Naive B cell (primary cell): ENCODE data around the gene TMEM117. TPM values are rescaled to one million over a fixed set of nuclear protein-coding genes. Genes with fewer than 3 reads are reported as not detected.
A peak's percentile ranks its signal among the peaks of the same experiment; 100 is the strongest.

Experiments used
- ATAC-seq, 2 donors: fragments of 150-1000 bp; cut with Tn5 transposase; 2 replicates each; pipeline ENCODE4 v1.10.0; 2021; ENCODE audit warnings: low read depth in 2 of 2, mild to moderate bottlenecking in 2 of 2, moderate library complexity in 2 of 2
- DNase-seq: peaks from one replicate; pipeline ENCODE4 v3.0.0; 2022
- H3K27ac Mint-ChIP-seq, 6 donors: one replicate each; pipeline ENCODE4 v1.8.0; 2020 to 2022; ENCODE audit warnings: mild to moderate bottlenecking in 6 of 6, mixed read lengths in 6 of 6, moderate library complexity in 5 of 6, inconsistent platforms in 2 of 6
- H3K27me3 Mint-ChIP-seq, 3 donors: one replicate each; pipeline ENCODE4 v1.8.0; 2021 to 2022; ENCODE audit warnings: mixed read lengths in 3 of 3, mild to moderate bottlenecking in 1 of 3
- H3K36me3 Mint-ChIP-seq, 2 donors: one replicate each; pipeline ENCODE4 v1.8.0; 2020 to 2022; ENCODE audit warnings: mixed read lengths in 2 of 2, inconsistent platforms in 1 of 2, mild to moderate bottlenecking in 1 of 2
- H3K4me1 Mint-ChIP-seq, 3 donors: one replicate each; pipeline ENCODE4 v1.8.0; 2020 to 2022; ENCODE audit warnings: mixed read lengths in 3 of 3, inconsistent platforms in 1 of 3, mild to moderate bottlenecking in 1 of 3, moderate library complexity in 1 of 3
- H3K4me3 Mint-ChIP-seq, 8 donors: one replicate each; pipeline ENCODE4 v1.8.0; 2020 to 2022; ENCODE audit warnings: mild to moderate bottlenecking in 8 of 8, mixed read lengths in 8 of 8, moderate library complexity in 8 of 8, inconsistent platforms in 2 of 8
- H3K9me3 Mint-ChIP-seq, 7 donors: one replicate each; pipeline ENCODE4 v1.8.0; 2020 to 2022; ENCODE audit warnings: mixed read lengths in 7 of 7, mild to moderate bottlenecking in 5 of 7, inconsistent platforms in 2 of 7, moderate library complexity in 1 of 7
- polyA plus RNA-seq, 6 donors: library from polyadenylated mRNA; unstranded; fragments of 300-500 nt; fragmentation: Illumina TruSeq; gene quantifications; one replicate each; pipeline ENCODE4 v1.2.3, GENCODE V29; 2021; ENCODE audit warnings: low read depth in 6 of 6

The TMEM117 gene
- polyA plus RNA-seq, 6 donors from 2014 or later: 5.2 to 9.8 (median 5.3) TPM

DNA sequence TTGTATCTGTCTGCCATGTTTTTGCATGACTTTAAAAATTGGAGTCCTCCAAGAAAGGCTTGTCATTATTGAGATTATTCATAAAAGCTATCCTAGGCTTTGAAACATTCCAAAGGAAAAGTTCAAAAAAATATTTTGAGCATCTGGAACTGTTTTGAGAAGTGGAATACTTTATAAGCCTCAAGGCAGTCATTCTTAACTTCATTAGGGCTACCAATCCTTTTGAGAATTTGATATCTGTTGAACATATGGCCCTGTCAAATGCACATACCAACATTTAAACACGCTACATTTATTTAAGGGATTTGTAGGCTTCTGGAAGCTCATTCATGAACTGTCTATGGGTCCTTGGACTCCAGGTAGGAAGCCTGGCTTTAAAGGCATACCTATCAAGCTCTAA is 77.0 kb downstream of the TMEM117 start:
- H3K9me3 Mint-ChIP-seq: peaks cover 0 to 3% (median 0%) of the 10 kb centered on the region in 7 donors
- H3K36me3 Mint-ChIP-seq: no peaks in the 10 kb centered on the region
- H3K27ac Mint-ChIP-seq: no peak overlapping the region
- no peak for DNase-seq
- peaks cover 0 to 4% (median 0%) of the 10 kb centered on the region in 3 donors for H3K4me1 Mint-ChIP-seq
- no peak overlapping the region for H3K4me3 Mint-ChIP-seq
- H3K27me3 Mint-ChIP-seq: no peaks in the 10 kb centered on the region
- ATAC-seq: no peak

DNA sequence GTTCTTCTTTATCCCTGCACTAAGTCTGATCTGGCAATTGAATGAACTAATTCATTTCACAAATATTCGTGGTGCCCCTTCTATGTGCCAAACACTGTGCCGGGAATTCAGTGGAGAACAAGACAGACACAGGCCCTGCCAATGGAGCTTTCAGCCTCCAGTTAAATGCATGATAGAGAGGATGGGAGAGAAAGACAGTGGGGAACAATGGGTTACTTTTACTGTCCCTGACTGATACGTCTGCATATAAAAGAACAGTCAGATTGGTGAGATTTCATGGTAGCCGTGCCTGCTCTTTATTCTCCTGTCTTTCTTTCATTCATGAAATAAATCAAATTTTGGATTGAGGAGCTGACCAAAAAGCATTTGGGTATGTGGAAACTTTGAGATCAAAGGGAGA is 78.5 kb downstream of the TMEM117 start:
- Mint-ChIP-seq H3K4me3 (peak overlapping the region in 1 of 8 donors; percentile 2), H3K27ac (no peak overlapping the region), H3K27me3 (no peaks in the 10 kb centered on the region), H3K36me3 (no peaks in the 10 kb centered on the region), H3K9me3 (peaks cover 0 to 2% (median 0%) of the 10 kb centered on the region in 7 donors), H3K4me1 (peaks cover 0 to 4% (median 0%) of the 10 kb centered on the region in 3 donors)
- DNase-seq (no peak), ATAC-seq (no peak)

DNA sequence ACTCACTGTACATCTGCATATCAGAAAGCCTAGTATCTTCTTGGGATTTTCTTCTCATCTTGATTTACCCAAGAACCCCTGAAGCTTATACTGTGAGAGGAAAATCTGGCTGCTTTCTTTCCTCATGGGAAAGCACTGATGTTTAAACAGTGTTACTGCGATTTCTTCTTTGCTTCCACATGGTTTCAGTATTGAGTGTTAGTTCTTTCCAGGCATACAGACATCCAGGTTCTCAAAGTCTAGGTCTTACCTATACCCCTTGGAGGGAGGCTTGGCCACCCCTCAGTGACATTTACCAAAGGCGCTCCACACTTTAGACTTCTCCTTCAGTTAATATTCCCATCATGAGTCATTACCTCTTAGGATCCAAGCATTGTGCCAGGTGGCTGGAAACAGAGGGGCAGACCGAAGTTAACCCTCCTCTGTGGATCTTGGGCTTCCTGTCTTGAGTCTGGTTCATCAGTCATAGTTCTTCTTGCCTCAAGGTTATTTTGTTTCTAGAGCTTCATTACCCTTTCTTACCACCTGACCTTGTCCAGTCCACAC is 79.1 kb downstream of the TMEM117 start:
- Mint-ChIP-seq H3K9me3 (no peaks in the 10 kb centered on the region), H3K4me1 (peaks cover 0 to 4% (median 0%) of the 10 kb centered on the region in 3 donors), H3K4me3 (no peak overlapping the region), H3K27ac (no peak overlapping the region), H3K36me3 (no peaks in the 10 kb centered on the region), H3K27me3 (no peaks in the 10 kb centered on the region)
- no peak for ATAC-seq
- no peak for DNase-seq

DNA sequence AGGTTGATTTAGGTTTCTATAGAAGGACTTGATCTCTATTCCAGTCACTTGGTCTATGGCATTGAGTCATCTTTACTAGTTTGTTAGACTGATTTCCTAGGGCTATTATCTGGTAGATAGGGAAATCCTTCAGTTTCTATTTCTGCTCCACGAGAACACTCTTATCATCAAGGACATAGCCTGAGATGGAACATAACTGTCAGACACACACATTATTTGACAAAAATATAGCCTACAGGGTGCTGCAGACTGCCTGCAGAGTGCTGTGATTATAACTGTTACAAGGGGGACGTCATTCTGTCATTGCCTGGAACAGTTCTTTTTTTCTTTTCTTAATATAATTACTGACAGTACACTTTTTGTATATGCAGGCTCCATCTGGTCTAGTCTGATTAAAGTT is 82.0 kb downstream of the TMEM117 start:
- peak overlapping the region in 1 of 6 donors; percentile 18 for H3K27ac Mint-ChIP-seq
- DNase-seq (no peak), ATAC-seq (no peak)
- no peaks in the 10 kb centered on the region for H3K36me3 Mint-ChIP-seq
- peaks cover 0 to 8% (median 4%) of the 10 kb centered on the region in 3 donors for H3K4me1 Mint-ChIP-seq
- H3K4me3 Mint-ChIP-seq: no peak overlapping the region
- H3K27me3 Mint-ChIP-seq: no peaks in the 10 kb centered on the region
- H3K9me3 Mint-ChIP-seq: no peaks in the 10 kb centered on the region

DNA sequence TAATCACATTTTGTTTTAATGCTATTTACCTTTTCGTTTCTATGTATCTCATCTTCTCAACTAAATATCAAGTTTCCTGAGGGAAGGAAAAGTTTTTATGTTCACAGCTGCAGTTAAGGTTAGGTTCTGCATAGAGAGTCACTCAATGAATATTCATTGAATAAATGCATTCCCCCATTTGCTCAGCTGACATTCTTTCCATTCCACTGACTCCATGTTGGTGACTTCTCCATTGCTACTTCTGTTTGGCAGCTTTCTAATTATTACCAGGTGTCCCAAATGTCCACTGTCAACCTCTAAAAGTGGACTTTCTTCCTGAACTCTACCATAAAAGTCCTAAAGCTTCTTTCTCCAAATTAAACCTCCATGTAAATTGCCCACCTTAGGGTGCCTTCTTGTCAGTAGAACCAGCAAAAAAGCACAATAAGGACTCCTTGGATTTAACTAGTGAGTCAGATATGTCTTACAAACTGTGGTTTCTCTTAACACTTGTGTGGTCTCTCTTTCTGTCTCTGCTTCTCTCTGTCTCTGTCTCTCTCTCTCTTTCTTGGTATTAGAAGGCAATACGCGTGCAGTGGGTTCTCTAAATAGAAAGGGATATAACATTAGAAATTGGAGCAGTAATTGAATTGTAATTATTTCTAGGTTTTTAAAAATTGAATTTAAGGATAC is 85.9 kb downstream of the TMEM117 start:
- ATAC-seq: no peak
- DNase-seq: no peak
- peaks cover 0 to 8% (median 0%) of the 10 kb centered on the region in 3 donors for H3K4me1 Mint-ChIP-seq
- no peak overlapping the region for H3K27ac Mint-ChIP-seq
- no peak overlapping the region for H3K4me3 Mint-ChIP-seq
- H3K36me3 Mint-ChIP-seq: peaks cover 0 to 8% of the 10 kb centered on the region in 2 donors
- peaks cover 0 to 2% (median 0%) of the 10 kb centered on the region in 7 donors for H3K9me3 Mint-ChIP-seq
- no peaks in the 10 kb centered on the region for H3K27me3 Mint-ChIP-seq

DNA sequence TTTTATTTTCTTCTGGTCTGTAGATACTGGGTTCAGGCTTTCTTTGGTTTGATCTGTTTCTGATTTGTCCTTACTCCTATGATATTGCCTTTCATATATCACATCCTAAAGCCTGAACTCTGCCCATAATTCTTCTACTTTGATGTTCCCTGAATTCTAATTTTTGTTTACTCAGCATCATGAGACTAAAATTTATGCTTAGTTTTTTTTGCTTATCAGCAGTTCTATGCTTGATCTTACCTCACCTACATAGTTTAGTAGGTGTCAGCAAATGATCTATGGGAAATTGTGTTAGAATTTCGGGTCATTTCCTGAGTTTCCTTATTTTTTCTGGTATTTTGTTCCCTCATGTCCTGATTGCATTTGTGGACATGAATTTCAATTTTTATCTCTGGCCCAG is 94.2 kb downstream of the TMEM117 start:
- Mint-ChIP-seq H3K27ac (no peak overlapping the region), H3K36me3 (peaks cover 19% of the 10 kb centered on the region in 2 donors), H3K4me3 (no peak overlapping the region), H3K4me1 (no peaks in the 10 kb centered on the region), H3K27me3 (no peaks in the 10 kb centered on the region), H3K9me3 (peaks cover 4 to 30% (median 21%) of the 10 kb centered on the region in 7 donors)
- ATAC-seq (no peak), DNase-seq (no peak)

DNA sequence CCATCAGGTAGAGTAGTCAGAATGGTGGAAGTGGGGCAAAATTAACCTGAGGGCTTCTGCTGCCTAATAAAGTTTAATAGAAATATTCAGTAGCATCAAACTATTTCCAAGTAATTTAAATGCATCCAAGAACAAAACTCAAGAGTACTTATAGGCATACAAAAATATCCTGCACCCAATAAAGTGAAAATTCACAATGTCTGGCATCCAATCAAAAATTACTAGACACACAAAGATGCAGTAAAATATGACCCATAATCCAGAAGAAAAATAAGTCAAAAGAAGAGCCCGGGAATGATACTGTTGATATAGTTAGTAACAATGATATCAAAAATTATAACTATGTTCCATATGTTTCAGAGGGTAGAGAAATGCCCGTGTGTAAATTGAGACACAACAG is 95.3 kb downstream of the TMEM117 start:
- H3K9me3 Mint-ChIP-seq: peaks cover 4 to 30% (median 21%) of the 10 kb centered on the region in 7 donors
- no peak overlapping the region for H3K4me3 Mint-ChIP-seq
- ATAC-seq: no peak
- no peaks in the 10 kb centered on the region for H3K4me1 Mint-ChIP-seq
- no peak for DNase-seq
- no peaks in the 10 kb centered on the region for H3K27me3 Mint-ChIP-seq
- no peak overlapping the region for H3K27ac Mint-ChIP-seq
- peaks cover 15 to 19% of the 10 kb centered on the region in 2 donors for H3K36me3 Mint-ChIP-seq

DNA sequence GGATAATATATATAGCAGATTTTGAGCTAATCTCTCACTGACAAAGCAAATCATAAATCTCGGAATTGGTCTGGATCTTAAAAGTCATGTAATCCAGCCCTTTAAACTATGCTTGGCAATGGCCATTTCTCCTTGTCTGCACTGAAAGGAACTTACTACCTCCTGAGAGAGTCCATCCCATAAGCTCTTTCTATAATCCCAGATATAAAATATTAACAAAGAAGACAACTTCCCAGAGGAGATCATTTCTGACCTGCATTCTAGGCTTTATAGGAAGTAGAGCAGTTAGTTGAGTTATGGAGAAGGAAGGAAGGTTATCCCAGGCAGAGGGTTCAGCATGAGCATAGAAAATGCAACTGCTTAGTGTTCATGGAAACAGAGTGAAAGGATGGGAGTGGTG is 99.7 kb downstream of the TMEM117 start:
- Mint-ChIP-seq H3K4me3 (no peak overlapping the region), H3K4me1 (no peaks in the 10 kb centered on the region), H3K9me3 (peaks cover 4 to 23% (median 14%) of the 10 kb centered on the region in 7 donors)

DNA sequence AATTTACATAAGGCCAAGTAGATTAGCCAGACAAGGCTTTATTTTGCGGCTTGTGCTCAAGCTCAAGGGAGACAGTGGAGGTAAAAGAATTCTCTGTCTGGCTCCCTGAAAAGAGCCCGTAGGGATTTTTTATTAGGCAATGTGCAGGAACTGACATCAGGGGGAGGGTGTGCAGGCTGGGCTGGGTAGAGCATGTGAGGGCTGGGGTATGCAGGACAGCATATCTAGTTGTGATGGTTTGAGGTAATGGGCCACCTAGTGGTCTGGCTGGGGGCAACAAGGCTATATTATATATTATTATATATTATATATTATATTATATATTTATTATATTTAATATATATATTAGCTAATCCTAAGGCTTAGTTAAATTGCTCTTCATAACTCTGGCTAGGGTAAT is 102.1 kb downstream of the TMEM117 start:
- no peaks in the 10 kb centered on the region for H3K4me1 Mint-ChIP-seq
- H3K36me3 Mint-ChIP-seq: peaks cover 0 to under 1% of the 10 kb centered on the region in 2 donors
- H3K27ac Mint-ChIP-seq: no peak overlapping the region
- H3K27me3 Mint-ChIP-seq: no peaks in the 10 kb centered on the region
- no peak for DNase-seq
- no peak overlapping the region for H3K4me3 Mint-ChIP-seq
- peaks cover 0 to under 1% (median 0%) of the 10 kb centered on the region in 7 donors for H3K9me3 Mint-ChIP-seq
- ATAC-seq: no peak

More for the DNA sequence above, 99.7 kb downstream of the TMEM117 start:
- DNase-seq (no peak), ATAC-seq (no peak)
- peaks cover 9 to 15% of the 10 kb centered on the region in 2 donors for H3K36me3 Mint-ChIP-seq
- no peak overlapping the region for H3K27ac Mint-ChIP-seq
- no peaks in the 10 kb centered on the region for H3K27me3 Mint-ChIP-seq

DNA sequence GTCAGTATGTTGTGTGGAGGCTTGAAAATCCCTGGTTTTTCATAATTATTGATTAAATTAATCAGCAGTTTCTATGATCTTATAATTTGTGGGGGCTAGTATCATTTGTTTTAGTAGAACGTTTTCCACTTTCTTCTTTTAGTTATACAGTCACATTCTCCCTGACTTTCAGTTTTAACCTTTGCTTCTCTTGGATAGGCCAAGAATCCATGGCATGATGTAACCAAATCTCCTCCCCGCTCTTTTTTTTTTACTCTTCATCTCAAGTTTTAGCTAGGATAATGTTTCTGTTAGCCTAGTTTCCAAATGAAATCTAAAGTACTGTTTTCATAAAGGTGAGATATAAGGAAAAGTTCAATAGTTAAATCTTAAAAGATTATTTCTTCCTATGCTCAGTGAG is 106.5 kb downstream of the TMEM117 start:
- Mint-ChIP-seq H3K4me3 (no peak overlapping the region), H3K27me3 (no peaks in the 10 kb centered on the region), H3K4me1 (no peaks in the 10 kb centered on the region), H3K9me3 (no peaks in the 10 kb centered on the region), H3K27ac (no peak overlapping the region), H3K36me3 (peaks cover 0 to 15% of the 10 kb centered on the region in 2 donors)
- no peak for DNase-seq
- no peak for ATAC-seq

DNA sequence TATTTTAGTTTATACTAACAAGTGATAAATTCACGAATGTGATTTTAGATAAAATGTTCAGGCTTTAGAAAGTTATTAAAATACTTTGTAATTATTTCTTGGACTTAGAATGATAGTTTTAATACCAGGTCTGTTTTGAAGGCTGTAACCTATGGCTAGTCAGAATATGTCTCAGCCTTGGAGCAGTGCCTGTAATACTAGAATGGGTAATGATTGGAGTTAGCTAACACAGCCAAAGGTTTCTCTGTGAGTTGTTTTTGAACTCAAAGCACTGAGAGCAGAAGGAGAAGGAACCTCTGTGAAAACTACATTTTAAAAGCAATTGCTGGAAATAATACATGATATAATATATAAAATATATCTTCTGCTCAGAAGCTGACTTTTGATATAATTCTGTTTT is 110.1 kb downstream of the TMEM117 start:
- DNase-seq (no peak), ATAC-seq (no peak)
- H3K27ac Mint-ChIP-seq: no peak overlapping the region
- H3K27me3 Mint-ChIP-seq: no peaks in the 10 kb centered on the region
- H3K4me1 Mint-ChIP-seq: no peaks in the 10 kb centered on the region
- H3K4me3 Mint-ChIP-seq: no peak overlapping the region
- H3K36me3 Mint-ChIP-seq: peaks cover 8 to 27% of the 10 kb centered on the region in 2 donors
- H3K9me3 Mint-ChIP-seq: no peaks in the 10 kb centered on the region

DNA sequence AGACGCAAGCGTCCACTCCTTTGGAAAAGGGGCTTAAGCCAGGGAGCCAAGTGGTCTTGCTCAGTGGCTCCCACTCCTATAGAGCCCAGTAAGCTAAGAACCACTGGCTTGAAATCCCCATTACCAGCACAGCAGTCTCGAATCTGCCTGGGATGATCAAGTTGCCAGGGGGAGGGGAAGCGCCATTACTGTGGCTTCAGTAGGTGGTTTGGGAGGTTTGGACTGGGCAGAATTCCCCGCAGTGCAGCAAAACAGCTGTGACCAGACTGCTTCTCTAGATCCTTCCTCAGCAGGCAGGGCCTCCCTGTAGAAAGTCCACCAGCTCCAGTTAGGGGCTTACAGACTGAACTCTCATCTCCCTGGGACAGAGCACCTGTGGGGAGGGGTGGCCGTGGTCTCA is 115.4 kb downstream of the TMEM117 start:
- H3K4me3 Mint-ChIP-seq: no peak overlapping the region
- no peak overlapping the region for H3K27ac Mint-ChIP-seq
- no peaks in the 10 kb centered on the region for H3K4me1 Mint-ChIP-seq
- DNase-seq (no peak), ATAC-seq (no peak)
- peaks cover 0 to 3% (median 0%) of the 10 kb centered on the region in 7 donors for H3K9me3 Mint-ChIP-seq
- H3K27me3 Mint-ChIP-seq: no peaks in the 10 kb centered on the region
- peaks cover 8 to 11% of the 10 kb centered on the region in 2 donors for H3K36me3 Mint-ChIP-seq

DNA sequence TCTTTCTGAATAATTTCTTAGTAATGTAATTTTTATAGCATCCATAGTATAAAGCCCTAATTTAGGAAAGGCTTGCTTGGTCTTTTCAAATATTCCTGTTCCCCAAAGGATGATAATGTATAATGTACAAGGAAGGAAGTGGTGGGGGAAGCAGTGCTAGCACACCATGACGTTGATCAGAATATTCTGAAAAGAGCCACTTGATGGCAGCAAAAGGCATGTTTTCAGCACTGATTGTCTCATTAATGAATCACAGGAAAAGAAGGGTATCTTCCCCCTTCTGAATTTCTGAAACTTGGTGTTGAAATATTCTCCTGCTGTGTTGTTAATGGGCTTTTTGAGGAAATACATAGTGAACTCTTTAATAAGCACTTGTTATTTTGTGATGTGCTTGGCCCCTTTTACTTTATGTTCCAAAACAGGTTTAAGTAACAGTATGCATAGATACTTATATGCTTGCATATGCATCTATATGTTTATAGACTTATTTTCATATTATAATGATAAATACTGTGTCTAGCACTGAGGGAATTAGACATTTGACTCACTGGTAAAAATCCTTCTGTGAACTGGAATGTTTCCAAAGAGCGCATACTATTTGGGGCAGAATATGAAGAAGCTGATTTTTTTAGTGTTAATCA is 122.0 kb downstream of the TMEM117 start:
- Mint-ChIP-seq H3K4me1 (peaks cover 0 to 3% (median 0%) of the 10 kb centered on the region in 3 donors), H3K4me3 (no peak overlapping the region), H3K27me3 (no peaks in the 10 kb centered on the region), H3K9me3 (no peaks in the 10 kb centered on the region), H3K36me3 (no peaks in the 10 kb centered on the region), H3K27ac (no peak overlapping the region)
- ATAC-seq (peak; percentile 38 to 54), DNase-seq (peak; percentile 9)

DNA sequence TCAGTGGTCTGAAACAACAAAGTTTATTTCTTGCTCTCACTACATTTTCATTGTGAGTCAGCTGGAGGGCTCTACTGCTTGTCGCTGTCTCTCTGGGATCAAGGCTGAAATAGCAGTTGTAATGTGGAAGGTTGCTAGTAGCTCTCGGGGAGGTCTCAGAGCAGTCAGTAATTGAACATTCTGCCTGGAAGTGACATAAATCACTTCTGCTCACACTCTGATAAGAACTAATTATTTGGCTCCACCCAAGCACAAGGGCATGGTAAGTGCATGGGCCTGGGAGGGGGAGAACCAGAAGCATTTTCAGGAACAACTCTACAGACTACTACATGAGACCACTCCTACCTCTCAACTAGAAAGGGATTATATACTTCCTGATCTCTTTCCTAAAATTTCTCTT is 128.2 kb downstream of the TMEM117 start:
- Mint-ChIP-seq H3K4me1 (no peaks in the 10 kb centered on the region), H3K4me3 (no peak overlapping the region), H3K27me3 (no peaks in the 10 kb centered on the region), H3K27ac (no peak overlapping the region), H3K9me3 (peaks cover 0 to 13% (median 5%) of the 10 kb centered on the region in 7 donors), H3K36me3 (peaks cover 0 to 10% of the 10 kb centered on the region in 2 donors)
- DNase-seq: no peak
- no peak for ATAC-seq
